ENCODE results near the gene ALK. TPM values are rescaled to one million over a fixed set of nuclear protein-coding genes. Genes with fewer than 3 reads are reported as not detected.

Gene ALK
- total RNA-seq, 1 donor = under 0.01 TPM

- Histone ChIP-seq H3K4me1 (ENCODE audit: insufficient read depth, low read length) (peaks cover 19% of the 10 kb centered on the region), H4K20me1 (ENCODE audit: insufficient read depth, low read length) (no peaks in the 10 kb centered on the region)
These were observed 261.2 kb downstream of the ALK start for GRCh38 chr2:29660201-29660600.

GRCh38 chr2:29659178-29659577, 262.2 kb downstream of the ALK start:
- Histone ChIP-seq H3K4me3 (ENCODE audit: insufficient read depth, low read length) (no peak overlapping the region), H3K27ac (ENCODE audit: low read depth, low read length) (no peak overlapping the region), H3K27me3 (ENCODE audit: insufficient read depth, low read length) (peaks cover 6% of the 10 kb centered on the region), H3K4me2 (ENCODE audit: insufficient read depth, low read length) (no peak overlapping the region), H3K36me3 (ENCODE audit: insufficient read depth, low read length) (no peaks in the 10 kb centered on the region), H2AFZ (ENCODE audit: low read length) (no peak overlapping the region), H3K4me1 (ENCODE audit: insufficient read depth, low read length) (peaks cover 17% of the 10 kb centered on the region), H3K9me3 (ENCODE audit: low read depth, low read length) (no peaks in the 10 kb centered on the region), H4K20me1 (ENCODE audit: insufficient read depth, low read length) (no peaks in the 10 kb centered on the region), H3K79me2 (ENCODE audit: insufficient read depth, low read length) (no peaks in the 10 kb centered on the region)
- DNase-seq (ENCODE audit: insufficient read length, low spot score, missing footprints) = no peak
- no peak for TF ChIP-seq CTCF (IDR thresholded peaks at IDR 0.05; ENCODE audit: extremely low read depth, low read depth, low read length)

More at GRCh38 chr2:29660201-29660600, 261.2 kb downstream of the ALK start:
- H3K9me3 ChIP-seq (ENCODE audit: low read depth, low read length) = no peaks in the 10 kb centered on the region
- DNase-seq (ENCODE audit: insufficient read length, low spot score, missing footprints) = no peak
- no peaks in the 10 kb centered on the region for H3K36me3 ChIP-seq (ENCODE audit: insufficient read depth, low read length)
- no peak for TF ChIP-seq CTCF (IDR thresholded peaks at IDR 0.05; ENCODE audit: extremely low read depth, low read depth, low read length)
- H3K4me2 ChIP-seq (ENCODE audit: insufficient read depth, low read length) = no peak overlapping the region
- no peak overlapping the region for H3K4me3 ChIP-seq (ENCODE audit: insufficient read depth, low read length)
- H3K27me3 ChIP-seq (ENCODE audit: insufficient read depth, low read length) = peaks cover 6% of the 10 kb centered on the region
- H3K27ac ChIP-seq (ENCODE audit: low read depth, low read length) = no peak overlapping the region
- no peaks in the 10 kb centered on the region for H3K79me2 ChIP-seq (ENCODE audit: insufficient read depth, low read length)
- H2AFZ ChIP-seq (ENCODE audit: low read length) = no peak overlapping the region

GRCh38 chr2:29657674-29658073, 263.7 kb downstream of the ALK start:
- H3K27ac ChIP-seq (ENCODE audit: low read depth, low read length) = no peak overlapping the region
- TF ChIP-seq CTCF (IDR thresholded peaks at IDR 0.05; ENCODE audit: extremely low read depth, low read depth, low read length) = no peak
- H3K27me3 ChIP-seq (ENCODE audit: insufficient read depth, low read length) = peaks cover 6% of the 10 kb centered on the region
- no peak overlapping the region for H3K4me3 ChIP-seq (ENCODE audit: insufficient read depth, low read length)
- no peaks in the 10 kb centered on the region for H3K9me3 ChIP-seq (ENCODE audit: low read depth, low read length)
- H3K36me3 ChIP-seq (ENCODE audit: insufficient read depth, low read length) = no peaks in the 10 kb centered on the region
- H3K4me1 ChIP-seq (ENCODE audit: insufficient read depth, low read length) = peaks cover 5% of the 10 kb centered on the region
- H2AFZ ChIP-seq (ENCODE audit: low read length) = no peak overlapping the region
- no peak overlapping the region for H3K4me2 ChIP-seq (ENCODE audit: insufficient read depth, low read length)
- no peaks in the 10 kb centered on the region for H3K79me2 ChIP-seq (ENCODE audit: insufficient read depth, low read length)
- H4K20me1 ChIP-seq (ENCODE audit: insufficient read depth, low read length) = no peaks in the 10 kb centered on the region
- DNase-seq (ENCODE audit: insufficient read length, low spot score, missing footprints) = no peak

- H3K27me3 ChIP-seq (ENCODE audit: insufficient read depth, low read length) = peaks cover 6% of the 10 kb centered on the region
- no peaks in the 10 kb centered on the region for H3K9me3 ChIP-seq (ENCODE audit: low read depth, low read length)
- no peak for DNase-seq (ENCODE audit: insufficient read length, low spot score, missing footprints)
- H3K4me3 ChIP-seq (ENCODE audit: insufficient read depth, low read length) = no peak overlapping the region
- no peaks in the 10 kb centered on the region for H3K36me3 ChIP-seq (ENCODE audit: insufficient read depth, low read length)
- no peak for TF ChIP-seq CTCF (IDR thresholded peaks at IDR 0.05; ENCODE audit: extremely low read depth, low read depth, low read length)
- no peaks in the 10 kb centered on the region for H3K4me1 ChIP-seq (ENCODE audit: insufficient read depth, low read length)
- H4K20me1 ChIP-seq (ENCODE audit: insufficient read depth, low read length) = no peaks in the 10 kb centered on the region
- H2AFZ ChIP-seq (ENCODE audit: low read length) = no peak overlapping the region
- no peaks in the 10 kb centered on the region for H3K79me2 ChIP-seq (ENCODE audit: insufficient read depth, low read length)
- H3K27ac ChIP-seq (ENCODE audit: low read depth, low read length) = no peak overlapping the region
- H3K4me2 ChIP-seq (ENCODE audit: insufficient read depth, low read length) = no peak overlapping the region
These were observed 265.8 kb downstream of the ALK start for GRCh38 chr2:29655391-29656086.

Data from osteoblast (primary cell).